GM23338 (cell line): ENCODE results near the gene CGREF1. TPM values are rescaled to one million over a fixed set of nuclear protein-coding genes. Genes with fewer than 3 reads are reported as not detected.
A peak's percentile ranks its signal among the peaks of the same experiment; 100 is the strongest.
"Not testable (repeated sequence)": the region's sequence is repeated elsewhere in the genome, so short reads cannot be mapped to it uniquely, and the experiment has no call there.

ENCODE experiments used
- ATAC-seq: fragments of 200-7000 bp; cut with Tn5 transposase; 3 replicates; pipeline ENCODE4 v1.9.1; 2020
- DNase-seq: peaks from one replicate; pipeline ENCODE4 v3.0.0-alpha.2; 2015; ENCODE audit warnings: low spot score
- H2AFZ ChIP-seq: fragments of 200-600 bp; sonication (generic); 2 replicates; pipeline ENCODE4 v1.8.0; 2016; ENCODE audit warnings: antibody characterized with exemption, mild to moderate bottlenecking, moderate library complexity
- H3F3A ChIP-seq: fragments of 200-600 bp; sonication (generic); replicated peaks from 2 replicates; pipeline ENCODE4 v1.8.0; 2017; ENCODE audit warnings: antibody characterized with exemption, mixed run types, low read depth
- H3K27ac ChIP-seq: fragments of 200-600 bp; sonication (generic); 2 replicates; pipeline ENCODE4 v1.6.1; 2016; ENCODE audit warnings: low read depth
- H3K27me3 ChIP-seq: fragments of 200-600 bp; sonication (generic); 2 replicates; pipeline ENCODE4 v1.8.0; 2016; ENCODE audit warnings: mild to moderate bottlenecking, mixed run types, moderate library complexity; ENCODE audit not compliant: insufficient read depth
- H3K36me3 ChIP-seq: fragments of 200-600 bp; sonication (generic); 2 replicates; pipeline ENCODE4 v1.8.0; 2016; ENCODE audit warnings: mild to moderate bottlenecking; ENCODE audit not compliant: insufficient read depth
- H3K4me1 ChIP-seq: fragments of 200-600 bp; sonication (generic); 2 replicates; pipeline ENCODE4 v1.8.0; 2016; ENCODE audit warnings: mild to moderate bottlenecking, moderate library complexity; ENCODE audit not compliant: insufficient read depth
- H3K4me2 ChIP-seq: fragments of 200-600 bp; sonication (generic); 2 replicates; pipeline ENCODE4 v1.7.1; 2017; ENCODE audit warnings: mixed run types
- H3K4me3 ChIP-seq: fragments of 200-600 bp; sonication (generic); 2 replicates; pipeline ENCODE4 v1.6.1; 2016; ENCODE audit warnings: mixed run types
- H3K79me2 ChIP-seq: fragments of 200-600 bp; sonication (generic); replicated peaks from 2 replicates; pipeline ENCODE4 v1.8.0; 2017; ENCODE audit warnings: mild to moderate bottlenecking; ENCODE audit not compliant: insufficient read depth
- H3K9me2 ChIP-seq: fragments of 200-600 bp; sonication (generic); 2 replicates; pipeline ENCODE4 v1.8.0; 2017; ENCODE audit not compliant: insufficient read depth
- H4K20me1 ChIP-seq: fragments of 200-600 bp; sonication (generic); replicated peaks from 2 replicates; pipeline ENCODE4 v1.8.0; 2017; ENCODE audit warnings: mild to moderate bottlenecking; ENCODE audit not compliant: insufficient read depth
- H3K27ac Mint-ChIP-seq: 2 replicates; pipeline ENCODE4 v1.8.0; 2020; ENCODE audit warnings: inconsistent platforms, mild to moderate bottlenecking, moderate library complexity, mixed read lengths
- H3K27me3 Mint-ChIP-seq: 3 replicates; pipeline ENCODE4 v1.8.0; 2022; ENCODE audit warnings: low read depth, mild to moderate bottlenecking, moderate library complexity, mixed read lengths, inconsistent platforms; ENCODE audit not compliant: insufficient read depth, poor library complexity
- H3K36me3 Mint-ChIP-seq: 3 replicates; pipeline ENCODE4 v1.8.0; 2021; ENCODE audit warnings: low read depth, mild to moderate bottlenecking, inconsistent platforms, moderate library complexity, mixed read lengths
- H3K4me1 Mint-ChIP-seq: 3 replicates; pipeline ENCODE4 v1.8.0; 2020; ENCODE audit warnings: mild to moderate bottlenecking, inconsistent platforms, mixed read lengths
- H3K4me3 Mint-ChIP-seq: 3 replicates; pipeline ENCODE4 v1.8.0; 2021; ENCODE audit warnings: moderate library complexity, mild to moderate bottlenecking, inconsistent platforms, mixed read lengths
- H3K9me3 Mint-ChIP-seq: 3 replicates; pipeline ENCODE4 v1.8.0; 2020; ENCODE audit warnings: moderate library complexity, mild to moderate bottlenecking, inconsistent platforms, mixed read lengths
- CREB1 ChIP-seq: fragments of 250-450 bp; sonication (Bioruptor Pico); IDR thresholded peaks from 2 replicates; pipeline ENCODE4 v1.5.0; 2020; ENCODE audit warnings: low read depth, mild to moderate bottlenecking, moderate library complexity
- CTCF ChIP-seq, 2 experiments: fragments of 200-600 bp in 1 of 2; sonication (generic) in 1 of 2; conservative IDR thresholded peaks; 2 replicates each; pipeline versions ENCODE4 v1.5.1 to v1.6.1; 2016 to 2017; ENCODE audit warnings: antibody characterized with exemption in 2 of 2, low read depth in 2 of 2, mild to moderate bottlenecking in 2 of 2, moderate library complexity in 1 of 2
- REST ChIP-seq: IDR thresholded peaks from one replicate; pipeline ENCODE4 v1.6.1; 2018; ENCODE audit warnings: antibody characterized with exemption; ENCODE audit not compliant: unreplicated experiment
- ZNF114 ChIP-seq: fragments of 250-450 bp; sonication (Bioruptor Pico); IDR thresholded peaks from 2 replicates; pipeline ENCODE4 v1.5.0; 2020; ENCODE audit warnings: mild to moderate bottlenecking, moderate library complexity
- polyA plus RNA-seq: library from polyadenylated mRNA; unstranded; fragments of >200 nt; fragmentation: Nextera tagmentation; extraction: Ambion mirVana; gene quantifications from 2 replicates; pipeline ENCODE4 v1.2.1, GENCODE V29; 2016
- total RNA-seq: library from RNA; depleted of rRNA; stranded (reverse); fragments of >200 nt; shearing (Covaris generic); gene quantifications from 2 replicates; pipeline ENCODE4 v1.2.3, GENCODE V29; 2014

Gene CGREF1
- total and polyA plus RNA-seq, 2 experiments from 2014 or later: 4.1 to 4.5 TPM

- not testable (repeated sequence) for H2AFZ ChIP-seq, H3K4me1 Mint-ChIP-seq, ATAC-seq, DNase-seq, H3K4me1 ChIP-seq, H3K36me3 ChIP-seq, H3F3A ChIP-seq, H3K36me3 Mint-ChIP-seq, H3K4me3 ChIP-seq, H3K4me3 Mint-ChIP-seq, H3K9me3 Mint-ChIP-seq, H3K79me2 ChIP-seq, H3K27me3 ChIP-seq, H4K20me1 ChIP-seq, H3K9me2 ChIP-seq, H3K27ac ChIP-seq, H3K27me3 Mint-ChIP-seq, H3K4me2 ChIP-seq, H3K27ac Mint-ChIP-seq
These were observed 7.4 kb downstream of the CGREF1 start for GRCh38 chr2:27111392-27112078.

GRCh38 chr2:27110603-27111352, 8.2 kb downstream of the CGREF1 start:
- not testable (repeated sequence) for H3K4me3 ChIP-seq, H3K27ac ChIP-seq, H3K4me1 Mint-ChIP-seq, H3K4me1 ChIP-seq, H4K20me1 ChIP-seq, H3K27me3 ChIP-seq, H3K27me3 Mint-ChIP-seq, H3K36me3 ChIP-seq, DNase-seq, H3K4me2 ChIP-seq, H3K36me3 Mint-ChIP-seq, H3F3A ChIP-seq, ATAC-seq, H3K27ac Mint-ChIP-seq, H3K79me2 ChIP-seq, H3K9me2 ChIP-seq, H3K9me3 Mint-ChIP-seq, H2AFZ ChIP-seq
- peak overlapping the region; percentile 22; the same call in 2 of the 3 replicates for H3K4me3 Mint-ChIP-seq

DNA sequence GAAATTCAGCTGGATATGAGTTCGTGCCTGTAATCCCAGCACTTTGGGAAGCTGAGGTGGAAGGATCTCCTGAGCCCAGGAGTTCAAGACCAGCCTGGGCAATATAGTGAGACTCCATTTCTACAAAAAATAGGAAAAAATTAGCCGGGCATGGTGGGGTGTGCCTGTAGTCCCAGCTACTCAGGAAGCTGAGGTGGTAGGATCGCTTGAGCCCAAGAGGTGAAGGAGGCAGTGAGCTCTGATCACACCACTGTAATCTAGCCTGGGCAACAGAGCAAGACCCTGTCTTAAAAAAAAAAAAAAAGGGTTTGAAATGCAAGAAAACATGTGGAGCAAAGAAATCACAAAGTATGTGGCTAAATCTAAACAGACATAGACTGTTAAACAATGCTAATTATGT, 9.8 kb downstream of the CGREF1 start:
- H3K4me3 ChIP-seq: no peak overlapping the region
- no peaks in the 10 kb centered on the region for H3K36me3 ChIP-seq
- peaks cover 4% of the 10 kb centered on the region for H3K27me3 Mint-ChIP-seq
- no peaks in the 10 kb centered on the region for H3K27me3 ChIP-seq
- H2AFZ ChIP-seq: no peak overlapping the region
- H3K27ac Mint-ChIP-seq: no peak overlapping the region
- ATAC-seq: no peak
- no peak overlapping the region for H3K27ac ChIP-seq
- no peak for DNase-seq
- H3K79me2 ChIP-seq: no peaks in the 10 kb centered on the region
- no peaks in the 10 kb centered on the region for H4K20me1 ChIP-seq
- no peaks in the 10 kb centered on the region for H3K36me3 Mint-ChIP-seq
- no peaks in the 10 kb centered on the region for H3K9me3 Mint-ChIP-seq
- H3K9me2 ChIP-seq: no peaks in the 10 kb centered on the region
- no peaks in the 10 kb centered on the region for H3F3A ChIP-seq
- no peak overlapping the region for H3K4me2 ChIP-seq
- no peaks in the 10 kb centered on the region for H3K4me1 ChIP-seq
- H3K4me3 Mint-ChIP-seq: no peak overlapping the region
- H3K4me1 Mint-ChIP-seq: peaks cover 6% of the 10 kb centered on the region; the same call in 2 of the 3 replicates
- TF ChIP-seq ZNF114 (no peak), REST (no peak), CTCF (conservative IDR thresholded peaks at IDR 0.05; ENCODE audit: low read depth in 2 of 2) (no peak), CREB1 (CRISPR knock-in tag) (no peak)
